Hepatocyte (in vitro differentiated cells): ENCODE data around the gene NMUR2. TPM values are rescaled to one million over a fixed set of nuclear protein-coding genes. Genes with fewer than 3 reads are reported as not detected.
A peak's percentile ranks its signal among the peaks of the same experiment; 100 is the strongest.

Source experiments
- DNase-seq: peaks from one replicate; pipeline ENCODE4 v3.0.0-alpha.2; 2016; ENCODE audit warnings: low spot score
- H2AFZ ChIP-seq: fragments of 200-600 bp; sonication (generic); 2 replicates; pipeline ENCODE4 v1.6.0; 2016; ENCODE audit warnings: antibody characterized with exemption, mild to moderate bottlenecking
- H3K27ac ChIP-seq: fragments of 200-600 bp; sonication (generic); 2 replicates; pipeline ENCODE4 v1.5.1; 2016; ENCODE audit warnings: mild to moderate bottlenecking
- H3K27me3 ChIP-seq: fragments of 200-600 bp; sonication (generic); 2 replicates; pipeline ENCODE4 v1.6.1; 2016
- H3K36me3 ChIP-seq: fragments of 200-600 bp; sonication (generic); replicated peaks from 2 replicates; pipeline ENCODE4 v1.5.1; 2016; ENCODE audit warnings: low read depth; ENCODE audit not compliant: insufficient read depth
- H3K4me1 ChIP-seq: fragments of 200-600 bp; sonication (generic); 2 replicates; pipeline ENCODE4 v1.5.1; 2016; ENCODE audit warnings: mild to moderate bottlenecking, moderate library complexity; ENCODE audit not compliant: insufficient read depth
- H3K4me2 ChIP-seq: fragments of 200-600 bp; sonication (generic); 2 replicates; pipeline ENCODE4 v1.6.0; 2016
- H3K4me3 ChIP-seq: fragments of 200-600 bp; sonication (generic); 2 replicates; pipeline ENCODE4 v1.5.1; 2016; ENCODE audit warnings: mild to moderate bottlenecking
- H3K79me2 ChIP-seq: fragments of 200-600 bp; sonication (generic); 2 replicates; pipeline ENCODE4 v1.6.0; 2017; ENCODE audit warnings: mild to moderate bottlenecking
- H3K9me2 ChIP-seq: fragments of 200-600 bp; sonication (generic); replicated peaks from 2 replicates; pipeline ENCODE4 v1.6.0; 2017; ENCODE audit warnings: mild to moderate bottlenecking; ENCODE audit not compliant: insufficient read depth
- H3K9me3 ChIP-seq: fragments of 200-600 bp; sonication (generic); 2 replicates; pipeline ENCODE4 v1.5.1; 2016; ENCODE audit warnings: low read depth, mild to moderate bottlenecking
- H4K20me1 ChIP-seq: fragments of 200-600 bp; sonication (generic); 2 replicates; pipeline ENCODE4 v1.6.0; 2016; ENCODE audit warnings: mild to moderate bottlenecking; ENCODE audit not compliant: insufficient read depth, poor library complexity, severe bottlenecking
- EZH2 ChIP-seq: fragments of 200-600 bp; sonication (generic); IDR thresholded peaks from 2 replicates; pipeline ENCODE4 v1.6.1; 2016; ENCODE audit warnings: antibody characterized with exemption, mild to moderate bottlenecking, borderline replicate concordance
- EZH2phosphoT487 ChIP-seq: fragments of 200-600 bp; sonication (generic); IDR thresholded peaks from one replicate; pipeline ENCODE4 v1.6.1; 2018; ENCODE audit warnings: antibody characterized with exemption, mild to moderate bottlenecking, low read depth, moderate library complexity; ENCODE audit not compliant: unreplicated experiment, severe bottlenecking
- WGBS: methylation state at CpG from one replicate; pipeline ENCODE4 v1.1.6; 2016; ENCODE audit warnings: low lambda C conversion rate; ENCODE audit errors: missing lambda C conversion rate; 5-methylcytosine and 5-hydroxymethylcytosine counted together
- polyA plus RNA-seq: library from polyadenylated mRNA; unstranded; fragments of >200 nt; fragmentation: Nextera tagmentation; extraction: Ambion mirVana; gene quantifications from 2 replicates; pipeline ENCODE4 v1.2.1, GENCODE V29; 2016
- total RNA-seq: library from RNA; depleted of rRNA; stranded (reverse); fragments of >200 nt; gene quantifications from 2 replicates; pipeline ENCODE4 v1.2.3, GENCODE V29; 2014
- TF ChIP-seq, protein P1 (sequence below): fragments of 200-600 bp; sonication (generic); IDR thresholded peaks from 2 replicates; pipeline ENCODE4 v1.5.1; 2016; ENCODE audit warnings: antibody characterized with exemption, mild to moderate bottlenecking; ENCODE audit not compliant: poor library complexity

NMUR2 gene, protein sequence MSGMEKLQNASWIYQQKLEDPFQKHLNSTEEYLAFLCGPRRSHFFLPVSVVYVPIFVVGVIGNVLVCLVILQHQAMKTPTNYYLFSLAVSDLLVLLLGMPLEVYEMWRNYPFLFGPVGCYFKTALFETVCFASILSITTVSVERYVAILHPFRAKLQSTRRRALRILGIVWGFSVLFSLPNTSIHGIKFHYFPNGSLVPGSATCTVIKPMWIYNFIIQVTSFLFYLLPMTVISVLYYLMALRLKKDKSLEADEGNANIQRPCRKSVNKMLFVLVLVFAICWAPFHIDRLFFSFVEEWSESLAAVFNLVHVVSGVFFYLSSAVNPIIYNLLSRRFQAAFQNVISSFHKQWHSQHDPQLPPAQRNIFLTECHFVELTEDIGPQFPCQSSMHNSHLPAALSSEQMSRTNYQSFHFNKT
- total RNA-seq (0.40 TPM in 1 of 2 replicates, not detected in the other), polyA plus RNA-seq (0.57 TPM in 1 of 2 replicates, not detected in the other)

GRCh38 chr5:152405145-152405544, at the start of gene NMUR2:
Gene NMUR2 (minus strand): TSS chr5:152405279. CDS start chr5:152405113, 166 bp downstream.
- 32% methylated on average over 7 of the region's 7 CpGs for WGBS
- peak; percentile 17 for DNase-seq
- Histone ChIP-seq H3K27me3 (no peaks in the 10 kb centered on the region), H3K27ac (no peak within 1 kb of the TSS), H3K4me1 (no peaks in the 10 kb centered on the region), H3K4me2 (peak within 1 kb of the TSS; percentile 60), H3K36me3 (no peaks in the 10 kb centered on the region), H3K9me2 (no peaks in the 10 kb centered on the region), H4K20me1 (no peaks in the 10 kb centered on the region), H3K4me3 (no peak within 1 kb of the TSS), H3K9me3 (no peaks in the 10 kb centered on the region), H2AFZ (no peak within 1 kb of the TSS), H3K79me2 (no peaks in the 10 kb centered on the region)
- TF ChIP-seq EZH2phosphoT487 = no peak
- TF ChIP-seq, protein P1, sequence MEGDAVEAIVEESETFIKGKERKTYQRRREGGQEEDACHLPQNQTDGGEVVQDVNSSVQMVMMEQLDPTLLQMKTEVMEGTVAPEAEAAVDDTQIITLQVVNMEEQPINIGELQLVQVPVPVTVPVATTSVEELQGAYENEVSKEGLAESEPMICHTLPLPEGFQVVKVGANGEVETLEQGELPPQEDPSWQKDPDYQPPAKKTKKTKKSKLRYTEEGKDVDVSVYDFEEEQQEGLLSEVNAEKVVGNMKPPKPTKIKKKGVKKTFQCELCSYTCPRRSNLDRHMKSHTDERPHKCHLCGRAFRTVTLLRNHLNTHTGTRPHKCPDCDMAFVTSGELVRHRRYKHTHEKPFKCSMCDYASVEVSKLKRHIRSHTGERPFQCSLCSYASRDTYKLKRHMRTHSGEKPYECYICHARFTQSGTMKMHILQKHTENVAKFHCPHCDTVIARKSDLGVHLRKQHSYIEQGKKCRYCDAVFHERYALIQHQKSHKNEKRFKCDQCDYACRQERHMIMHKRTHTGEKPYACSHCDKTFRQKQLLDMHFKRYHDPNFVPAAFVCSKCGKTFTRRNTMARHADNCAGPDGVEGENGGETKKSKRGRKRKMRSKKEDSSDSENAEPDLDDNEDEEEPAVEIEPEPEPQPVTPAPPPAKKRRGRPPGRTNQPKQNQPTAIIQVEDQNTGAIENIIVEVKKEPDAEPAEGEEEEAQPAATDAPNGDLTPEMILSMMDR = no peak
- no peak for TF ChIP-seq EZH2

GRCh38 chr5:152443935-152444334, 38.9 kb upstream of the NMUR2 start:
- no peaks in the 10 kb centered on the region for H4K20me1 ChIP-seq
- no peak overlapping the region for H2AFZ ChIP-seq
- no peaks in the 10 kb centered on the region for H3K36me3 ChIP-seq
- no peak overlapping the region for H3K4me3 ChIP-seq
- DNase-seq = no peak
- no peaks in the 10 kb centered on the region for H3K79me2 ChIP-seq
- TF ChIP-seq, protein P1 = no peak
- TF ChIP-seq EZH2 (no peak), EZH2phosphoT487 (no peak)
- H3K4me2 ChIP-seq = no peak overlapping the region
- H3K27ac ChIP-seq = no peak overlapping the region
- H3K9me3 ChIP-seq = no peaks in the 10 kb centered on the region
- H3K4me1 ChIP-seq = no peaks in the 10 kb centered on the region
- H3K27me3 ChIP-seq = no peaks in the 10 kb centered on the region
- no peaks in the 10 kb centered on the region for H3K9me2 ChIP-seq
- 98% methylated on average over 2 of the region's 2 CpGs for WGBS

GRCh38 chr5:152439791-152440190, 34.7 kb upstream of the NMUR2 start:
- H3K27ac ChIP-seq = no peak overlapping the region
- no peak overlapping the region for H2AFZ ChIP-seq
- no peak overlapping the region for H3K4me3 ChIP-seq
- H3K9me2 ChIP-seq = no peaks in the 10 kb centered on the region
- H3K4me1 ChIP-seq = no peaks in the 10 kb centered on the region
- no peaks in the 10 kb centered on the region for H3K36me3 ChIP-seq
- TF ChIP-seq EZH2phosphoT487 (no peak), EZH2 (no peak)
- TF ChIP-seq, protein P1 = no peak
- 74% methylated on average over 3 of the region's 3 CpGs for WGBS
- H3K27me3 ChIP-seq = no peaks in the 10 kb centered on the region
- no peaks in the 10 kb centered on the region for H4K20me1 ChIP-seq
- DNase-seq = no peak
- H3K79me2 ChIP-seq = no peaks in the 10 kb centered on the region
- H3K4me2 ChIP-seq = no peak overlapping the region
- H3K9me3 ChIP-seq = no peaks in the 10 kb centered on the region
